MM.1S (cell line): ENCODE results near the gene CHMP5.

Source experiments
- DNase-seq: peaks from one replicate; pipeline ENCODE4 v3.0.0-alpha.2; 2015
- H2AFZ ChIP-seq: fragments of 300-600 bp; sonication (generic); 2 replicates; pipeline ENCODE4 v1.6.0; 2016; ENCODE audit warnings: antibody characterized with exemption, low read length
- H3F3A ChIP-seq: fragments of 300-600 bp; sonication (generic); 2 replicates; pipeline ENCODE4 v1.6.1; 2016; ENCODE audit warnings: mild to moderate bottlenecking, antibody characterized with exemption, low read length, moderate library complexity, mixed read lengths; ENCODE audit not compliant: insufficient read depth
- H3K27ac ChIP-seq: fragments of 300-600 bp; sonication (generic); 2 replicates; pipeline ENCODE4 v1.5.1; 2016; ENCODE audit warnings: mild to moderate bottlenecking, low read length
- H3K27me3 ChIP-seq: fragments of 300-600 bp; sonication (generic); replicated peaks from 2 replicates; pipeline ENCODE4 v1.6.0; 2016; ENCODE audit warnings: low read length; ENCODE audit not compliant: insufficient read depth
- H3K36me3 ChIP-seq: fragments of 300-600 bp; sonication (generic); replicated peaks from 2 replicates; pipeline ENCODE4 v1.6.1; 2016; ENCODE audit warnings: mild to moderate bottlenecking, low read length, mixed read lengths; ENCODE audit not compliant: insufficient read depth
- H3K4me1 ChIP-seq: fragments of 300-600 bp; sonication (generic); 2 replicates; pipeline ENCODE4 v1.6.1; 2016; ENCODE audit warnings: low read length, mixed read lengths
- H3K4me2 ChIP-seq: fragments of 300-600 bp; sonication (generic); 2 replicates; pipeline ENCODE4 v1.6.0; 2016; ENCODE audit warnings: low read depth, low read length
- H3K4me3 ChIP-seq: fragments of 300-600 bp; sonication (generic); 2 replicates; pipeline ENCODE4 v1.5.1; 2016; ENCODE audit warnings: low read length, mixed read lengths
- H3K79me2 ChIP-seq: fragments of 300-600 bp; sonication (generic); 2 replicates; pipeline ENCODE4 v1.6.1; 2016; ENCODE audit warnings: mixed run types, low read length, mixed read lengths
- H3K9ac ChIP-seq: fragments of 300-600 bp; sonication (generic); 2 replicates; pipeline ENCODE4 v1.6.1; 2016; ENCODE audit warnings: low read length, mixed read lengths
- H3K9me2 ChIP-seq: fragments of 300-600 bp; sonication (generic); replicated peaks from 2 replicates; pipeline ENCODE4 v1.6.1; 2016; ENCODE audit warnings: mild to moderate bottlenecking, low read length, mixed read lengths; ENCODE audit not compliant: insufficient read depth
- H3K9me3 ChIP-seq: fragments of 300-600 bp; sonication (generic); replicated peaks from 2 replicates; pipeline ENCODE4 v1.6.1; 2016; ENCODE audit warnings: mild to moderate bottlenecking, low read length, mixed read lengths; ENCODE audit not compliant: insufficient read depth
- H4K20me1 ChIP-seq: fragments of 300-600 bp; sonication (generic); 2 replicates; pipeline ENCODE4 v1.6.1; 2016; ENCODE audit warnings: mild to moderate bottlenecking, low read length, moderate library complexity, mixed read lengths; ENCODE audit not compliant: insufficient read depth
- EZH2 ChIP-seq: fragments of 300-600 bp; sonication (generic); optimal IDR thresholded peaks from 2 replicates; pipeline ENCODE3; 2017; ENCODE audit warnings: low read depth, mild to moderate bottlenecking, antibody characterized with exemption, low read length, mixed read lengths
- EZH2phosphoT487 ChIP-seq: fragments of 300-600 bp; sonication (generic); IDR thresholded peaks from 2 replicates; pipeline ENCODE4 v1.6.1; 2018; ENCODE audit warnings: antibody characterized with exemption, low read length
- TF ChIP-seq, protein P1 (sequence below): fragments of 300-600 bp; sonication (generic); IDR thresholded peaks from 2 replicates; pipeline ENCODE4 v1.5.1; 2016; ENCODE audit warnings: antibody characterized with exemption, low read length, mixed read lengths

Gene CHMP5

DNA sequence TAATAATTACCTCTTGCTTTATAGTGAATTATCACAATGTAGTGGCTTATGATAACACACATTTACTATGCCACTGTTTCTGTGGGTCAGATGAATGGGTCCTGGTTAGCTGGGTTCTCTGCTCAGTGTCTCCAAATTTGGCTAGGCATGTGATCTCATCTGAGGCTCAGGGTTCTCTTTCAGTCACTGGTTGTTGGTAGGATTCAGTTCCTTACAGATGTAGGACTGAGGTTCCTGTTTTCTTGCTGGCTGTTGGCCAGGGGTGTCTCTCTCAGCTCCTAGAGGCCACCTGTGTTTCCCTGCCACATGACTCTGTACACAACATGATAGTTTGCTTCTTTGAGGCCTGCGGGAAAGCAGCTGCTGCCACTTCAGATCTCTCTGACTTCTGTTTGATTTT is 32.6 kb downstream of the CHMP5 start:
- DNase-seq: peak; percentile 93
- no peaks in the 10 kb centered on the region for H3K9me2 ChIP-seq
- no peaks in the 10 kb centered on the region for H3K27me3 ChIP-seq
- H3K4me2 ChIP-seq: peak overlapping the region; percentile 55; the same call in 1 of the 2 replicates
- TF ChIP-seq, protein P1, sequence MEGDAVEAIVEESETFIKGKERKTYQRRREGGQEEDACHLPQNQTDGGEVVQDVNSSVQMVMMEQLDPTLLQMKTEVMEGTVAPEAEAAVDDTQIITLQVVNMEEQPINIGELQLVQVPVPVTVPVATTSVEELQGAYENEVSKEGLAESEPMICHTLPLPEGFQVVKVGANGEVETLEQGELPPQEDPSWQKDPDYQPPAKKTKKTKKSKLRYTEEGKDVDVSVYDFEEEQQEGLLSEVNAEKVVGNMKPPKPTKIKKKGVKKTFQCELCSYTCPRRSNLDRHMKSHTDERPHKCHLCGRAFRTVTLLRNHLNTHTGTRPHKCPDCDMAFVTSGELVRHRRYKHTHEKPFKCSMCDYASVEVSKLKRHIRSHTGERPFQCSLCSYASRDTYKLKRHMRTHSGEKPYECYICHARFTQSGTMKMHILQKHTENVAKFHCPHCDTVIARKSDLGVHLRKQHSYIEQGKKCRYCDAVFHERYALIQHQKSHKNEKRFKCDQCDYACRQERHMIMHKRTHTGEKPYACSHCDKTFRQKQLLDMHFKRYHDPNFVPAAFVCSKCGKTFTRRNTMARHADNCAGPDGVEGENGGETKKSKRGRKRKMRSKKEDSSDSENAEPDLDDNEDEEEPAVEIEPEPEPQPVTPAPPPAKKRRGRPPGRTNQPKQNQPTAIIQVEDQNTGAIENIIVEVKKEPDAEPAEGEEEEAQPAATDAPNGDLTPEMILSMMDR: no peak
- TF ChIP-seq EZH2: no peak
- TF ChIP-seq EZH2phosphoT487: no peak
- H3K9ac ChIP-seq: peak overlapping the region; percentile 29; the same call in 1 of the 2 replicates
- no peaks in the 10 kb centered on the region for H3K9me3 ChIP-seq
- peak overlapping the region; percentile 17; the same call in 1 of the 2 replicates for H3K4me3 ChIP-seq
- peaks cover 46% of the 10 kb centered on the region for H3F3A ChIP-seq
- peaks cover 89% of the 10 kb centered on the region for H3K79me2 ChIP-seq
- H3K36me3 ChIP-seq: peaks cover 4% of the 10 kb centered on the region
- H3K27ac ChIP-seq: peak overlapping the region; percentile 84
- peaks cover 68% of the 10 kb centered on the region for H3K4me1 ChIP-seq
- H4K20me1 ChIP-seq: no peaks in the 10 kb centered on the region
- no peak overlapping the region for H2AFZ ChIP-seq

DNA sequence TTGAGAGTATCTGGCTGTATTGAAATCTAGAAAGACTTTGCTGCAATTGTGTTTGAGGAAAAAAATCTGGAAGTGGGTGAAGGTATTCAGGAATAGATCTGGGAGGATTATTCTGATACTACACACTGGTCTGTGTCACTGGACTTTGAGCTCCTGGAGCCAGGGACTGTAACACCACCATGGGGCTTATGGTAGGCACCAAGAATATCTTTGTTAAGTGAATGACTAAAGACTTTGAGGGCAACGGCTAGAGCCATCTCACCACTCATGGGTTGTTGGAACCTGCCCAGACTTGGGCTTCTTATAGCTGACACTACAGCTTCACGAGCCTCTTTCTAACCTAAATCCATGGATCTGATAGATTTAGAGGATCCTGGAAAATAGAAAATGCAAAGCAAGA is 35.7 kb downstream of the CHMP5 start:
- H3K4me3 ChIP-seq: no peak overlapping the region
- peaks cover 84% of the 10 kb centered on the region for H3K79me2 ChIP-seq
- no peak overlapping the region for H3K27ac ChIP-seq
- H3K4me2 ChIP-seq: no peak overlapping the region
- H4K20me1 ChIP-seq: no peaks in the 10 kb centered on the region
- no peak overlapping the region for H3K9ac ChIP-seq
- no peak for DNase-seq
- TF ChIP-seq EZH2phosphoT487: no peak
- TF ChIP-seq, protein P1: no peak
- no peak for TF ChIP-seq EZH2
- no peaks in the 10 kb centered on the region for H3K27me3 ChIP-seq
- no peaks in the 10 kb centered on the region for H3K9me2 ChIP-seq
- H3K9me3 ChIP-seq: no peaks in the 10 kb centered on the region
- H3K4me1 ChIP-seq: peaks cover 39% of the 10 kb centered on the region
- H2AFZ ChIP-seq: no peak overlapping the region
- H3K36me3 ChIP-seq: peaks cover 12% of the 10 kb centered on the region; the same call in 1 of the 2 replicates
- peaks cover 23% of the 10 kb centered on the region for H3F3A ChIP-seq

DNA sequence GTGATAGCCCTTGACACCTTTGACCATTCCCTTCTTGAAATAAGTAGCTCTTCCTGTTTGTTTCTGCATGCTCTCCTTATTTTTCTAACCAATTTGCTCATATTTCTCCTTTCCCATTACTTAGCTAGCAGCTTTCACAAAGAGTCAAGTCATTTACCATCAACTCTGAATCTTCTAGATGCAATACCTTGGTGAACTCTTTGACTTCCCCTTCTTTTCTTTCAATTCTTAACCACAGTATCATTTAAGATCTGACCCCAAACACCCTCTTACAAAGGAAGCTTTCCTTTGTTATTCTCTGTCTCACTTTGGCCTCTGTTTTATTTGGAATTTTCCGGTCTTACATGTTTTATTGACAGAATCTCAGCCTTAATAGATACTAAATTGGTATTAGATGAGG is 39.5 kb downstream of the CHMP5 start:
- Histone ChIP-seq H3K9me3 (no peaks in the 10 kb centered on the region), H3K79me2 (peaks cover 81% of the 10 kb centered on the region), H2AFZ (no peak overlapping the region), H3K4me2 (no peak overlapping the region), H3K4me3 (no peak overlapping the region), H3F3A (no peaks in the 10 kb centered on the region), H3K9me2 (no peaks in the 10 kb centered on the region), H3K9ac (no peak overlapping the region), H3K36me3 (peaks cover 13% of the 10 kb centered on the region; the same call in 1 of the 2 replicates), H4K20me1 (no peaks in the 10 kb centered on the region), H3K4me1 (peaks cover under 1% of the 10 kb centered on the region; the same call in 1 of the 2 replicates), H3K27ac (no peak overlapping the region), H3K27me3 (no peaks in the 10 kb centered on the region)
- TF ChIP-seq, protein P1: no peak
- TF ChIP-seq EZH2: no peak
- no peak for DNase-seq
